OCI-LY1 (cell line): Measurements from ENCODE around the gene GSG1L.

ENCODE experiments used
- H2AFZ ChIP-seq: fragments of 200-600 bp; sonication (generic), shearing (Covaris generic); 2 replicates; pipeline ENCODE4 v1.6.0; 2014; ENCODE audit warnings: antibody characterized with exemption, mild to moderate bottlenecking, low read length
- H3F3A ChIP-seq: fragments of 200-600 bp; sonication (generic), shearing (Covaris generic); 2 replicates; pipeline ENCODE4 v1.6.0; 2014; ENCODE audit warnings: mild to moderate bottlenecking, antibody characterized with exemption, low read length, moderate library complexity; ENCODE audit not compliant: insufficient read depth
- H3K27ac ChIP-seq: fragments of 200-600 bp; sonication (generic); 2 replicates; pipeline ENCODE4 v1.5.1; 2014; ENCODE audit warnings: low read length, mixed run types, mild to moderate bottlenecking, low read depth; ENCODE audit not compliant: poor library complexity, severe bottlenecking
- H3K27me3 ChIP-seq: fragments of 200-600 bp; sonication (generic); 2 replicates; pipeline ENCODE4 v1.6.0; 2014; ENCODE audit warnings: antibody characterized with exemption, mild to moderate bottlenecking, low read length, moderate library complexity; ENCODE audit not compliant: insufficient read depth
- H3K36me3 ChIP-seq: fragments of 200-600 bp; sonication (generic); 2 replicates; pipeline ENCODE4 v1.6.1; 2014; ENCODE audit warnings: mild to moderate bottlenecking, antibody characterized with exemption, low read length, moderate library complexity, mixed read lengths; ENCODE audit not compliant: insufficient read depth
- H3K4me1 ChIP-seq: fragments of 200-600 bp; sonication (generic); 2 replicates; pipeline ENCODE4 v1.5.1; 2014; ENCODE audit warnings: mild to moderate bottlenecking, low read length, moderate library complexity; ENCODE audit not compliant: insufficient read depth, severe bottlenecking
- H3K4me2 ChIP-seq: fragments of 200-600 bp; sonication (generic), shearing (Covaris generic); 2 replicates; pipeline ENCODE4 v1.6.1; 2014; ENCODE audit warnings: low read length
- H3K4me3 ChIP-seq: fragments of 200-600 bp; sonication (generic); 2 replicates; pipeline ENCODE4 v1.5.1; 2014; ENCODE audit warnings: low read length, low read depth, mild to moderate bottlenecking, mixed read lengths; ENCODE audit not compliant: poor library complexity, severe bottlenecking
- H3K79me2 ChIP-seq: fragments of 200-600 bp; shearing (Covaris generic); 2 replicates; pipeline ENCODE4 v1.6.1; 2016; ENCODE audit warnings: mixed run types, low read length, mixed read lengths; ENCODE audit not compliant: insufficient read depth
- H3K9ac ChIP-seq: fragments of 200-600 bp; sonication (generic), shearing (Covaris generic); 2 replicates; pipeline ENCODE4 v1.6.1; 2014; ENCODE audit warnings: mild to moderate bottlenecking, low read length, mixed read lengths
- H3K9me2 ChIP-seq: fragments of 200-600 bp; sonication (generic), shearing (Covaris generic); 2 replicates; pipeline ENCODE4 v1.6.1; 2014; ENCODE audit warnings: low read depth, mild to moderate bottlenecking, low read length, mixed read lengths
- H3K9me3 ChIP-seq: fragments of 200-600 bp; shearing (Covaris generic); 2 replicates; pipeline ENCODE4 v1.6.1; 2014; ENCODE audit warnings: low read length, mixed read lengths
- H4K20me1 ChIP-seq: fragments of 200-600 bp; sonication (generic), shearing (Covaris generic); 2 replicates; pipeline ENCODE4 v1.6.0; 2016; ENCODE audit warnings: mild to moderate bottlenecking, low read length; ENCODE audit not compliant: insufficient read depth
- EZH2 ChIP-seq: fragments of 200-600 bp; sonication (generic), shearing (Covaris generic); IDR thresholded peaks from 2 replicates; pipeline ENCODE4 v1.8.0; 2017; ENCODE audit warnings: borderline replicate concordance, mixed run types, mild to moderate bottlenecking, antibody characterized with exemption, low read length, moderate library complexity, mixed read lengths
- TF ChIP-seq, protein P1 (sequence below): fragments of 200-600 bp; sonication (generic), shearing (Covaris generic); IDR thresholded peaks from 2 replicates; pipeline ENCODE4 v1.5.1; 2017; ENCODE audit warnings: mild to moderate bottlenecking, antibody characterized with exemption, low read length, moderate library complexity, mixed read lengths

The GSG1L gene

GRCh38 chr16:28062261-28062846, 1.2 kb downstream of the GSG1L start:
- no peaks in the 10 kb centered on the region; the same call in 1 of the 2 replicates for H3K27me3 ChIP-seq
- H3K9ac ChIP-seq = no peak overlapping the region
- no peaks in the 10 kb centered on the region for H3K9me2 ChIP-seq
- no peaks in the 10 kb centered on the region for H3K36me3 ChIP-seq
- TF ChIP-seq, protein P1, sequence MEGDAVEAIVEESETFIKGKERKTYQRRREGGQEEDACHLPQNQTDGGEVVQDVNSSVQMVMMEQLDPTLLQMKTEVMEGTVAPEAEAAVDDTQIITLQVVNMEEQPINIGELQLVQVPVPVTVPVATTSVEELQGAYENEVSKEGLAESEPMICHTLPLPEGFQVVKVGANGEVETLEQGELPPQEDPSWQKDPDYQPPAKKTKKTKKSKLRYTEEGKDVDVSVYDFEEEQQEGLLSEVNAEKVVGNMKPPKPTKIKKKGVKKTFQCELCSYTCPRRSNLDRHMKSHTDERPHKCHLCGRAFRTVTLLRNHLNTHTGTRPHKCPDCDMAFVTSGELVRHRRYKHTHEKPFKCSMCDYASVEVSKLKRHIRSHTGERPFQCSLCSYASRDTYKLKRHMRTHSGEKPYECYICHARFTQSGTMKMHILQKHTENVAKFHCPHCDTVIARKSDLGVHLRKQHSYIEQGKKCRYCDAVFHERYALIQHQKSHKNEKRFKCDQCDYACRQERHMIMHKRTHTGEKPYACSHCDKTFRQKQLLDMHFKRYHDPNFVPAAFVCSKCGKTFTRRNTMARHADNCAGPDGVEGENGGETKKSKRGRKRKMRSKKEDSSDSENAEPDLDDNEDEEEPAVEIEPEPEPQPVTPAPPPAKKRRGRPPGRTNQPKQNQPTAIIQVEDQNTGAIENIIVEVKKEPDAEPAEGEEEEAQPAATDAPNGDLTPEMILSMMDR = no peak
- no peak for TF ChIP-seq EZH2
- H3K4me3 ChIP-seq = no peak overlapping the region
- no peaks in the 10 kb centered on the region for H3K4me1 ChIP-seq
- H3F3A ChIP-seq = no peaks in the 10 kb centered on the region
- H3K9me3 ChIP-seq = no peaks in the 10 kb centered on the region
- H3K27ac ChIP-seq = no peak overlapping the region
- H3K4me2 ChIP-seq = no peak overlapping the region
- H2AFZ ChIP-seq = no peak overlapping the region
- H4K20me1 ChIP-seq = no peaks in the 10 kb centered on the region
- no peaks in the 10 kb centered on the region for H3K79me2 ChIP-seq

- Histone ChIP-seq H3K27ac (no peak overlapping the region), H3K27me3 (no peaks in the 10 kb centered on the region; the same call in 1 of the 2 replicates), H3K4me2 (no peak overlapping the region), H3K9ac (no peak overlapping the region), H3K9me3 (no peaks in the 10 kb centered on the region), H3K79me2 (no peaks in the 10 kb centered on the region), H4K20me1 (no peaks in the 10 kb centered on the region), H3K4me3 (no peak overlapping the region), H2AFZ (no peak overlapping the region), H3K4me1 (no peaks in the 10 kb centered on the region), H3K36me3 (no peaks in the 10 kb centered on the region), H3K9me2 (no peaks in the 10 kb centered on the region), H3F3A (no peaks in the 10 kb centered on the region)
- TF ChIP-seq, protein P1 = no peak
- no peak for TF ChIP-seq EZH2
Measured at GRCh38 chr16:28061352-28062101, 2.0 kb downstream of the GSG1L start.

DNA sequence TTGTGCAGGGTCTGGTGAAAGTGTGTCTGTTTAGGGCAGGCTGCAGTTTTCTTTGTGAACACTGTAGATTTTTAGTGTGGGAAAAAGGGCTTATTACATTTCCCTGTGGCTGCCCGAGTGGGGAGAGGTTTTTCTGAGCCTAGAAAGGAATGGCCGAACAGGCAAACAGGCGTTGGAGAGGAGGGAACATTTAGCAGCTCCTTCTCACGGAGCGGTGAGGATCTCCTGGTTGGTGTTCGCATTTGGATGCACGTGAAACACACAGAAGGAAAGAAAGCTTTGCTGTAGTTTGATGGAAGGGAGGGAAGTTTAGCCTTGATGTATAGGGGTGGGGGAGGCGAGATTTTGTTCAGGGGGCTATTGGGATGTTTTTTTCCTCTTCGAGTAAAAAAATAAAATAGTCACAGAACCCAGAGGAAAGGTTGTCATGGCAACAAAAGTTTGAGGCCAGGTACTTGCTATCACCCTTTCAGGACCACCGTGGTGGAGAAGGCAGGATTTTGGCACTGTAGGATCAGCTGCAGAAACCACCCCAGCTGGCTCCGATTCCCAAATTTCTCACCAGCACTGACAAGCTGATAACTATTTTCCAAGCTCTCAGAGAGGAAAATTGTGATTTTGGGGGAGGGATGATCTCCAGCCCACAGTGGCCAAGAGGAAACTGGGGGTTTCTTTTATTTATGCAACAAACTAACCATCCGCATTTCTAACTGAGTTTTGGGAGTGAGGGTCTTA, 3.5 kb downstream of the GSG1L start:
- Histone ChIP-seq H3K27me3 (no peaks in the 10 kb centered on the region; the same call in 1 of the 2 replicates), H3K4me1 (no peaks in the 10 kb centered on the region), H3K9ac (no peak overlapping the region), H3K4me3 (no peak overlapping the region), H3K36me3 (no peaks in the 10 kb centered on the region), H3K9me2 (no peaks in the 10 kb centered on the region), H3K79me2 (no peaks in the 10 kb centered on the region), H4K20me1 (no peaks in the 10 kb centered on the region), H3F3A (no peaks in the 10 kb centered on the region), H3K4me2 (no peak overlapping the region), H3K9me3 (no peaks in the 10 kb centered on the region), H2AFZ (no peak overlapping the region), H3K27ac (no peak overlapping the region)
- TF ChIP-seq, protein P1 = no peak
- TF ChIP-seq EZH2 = no peak
